NCI-H1436 treated with DMSO at 0.1 percent for 48 hours (cell line): ENCODE data around the gene CACNA1I.
"Not testable (repeated sequence)": the region's sequence is repeated elsewhere in the genome, so short reads cannot be mapped to it uniquely, and the experiment has no call there.

Experiments used
- DNase-seq: peaks from one replicate; lab custom pipeline; 2025; lab: John Stamatoyannopoulos, UW

Gene CACNA1I

DNA sequence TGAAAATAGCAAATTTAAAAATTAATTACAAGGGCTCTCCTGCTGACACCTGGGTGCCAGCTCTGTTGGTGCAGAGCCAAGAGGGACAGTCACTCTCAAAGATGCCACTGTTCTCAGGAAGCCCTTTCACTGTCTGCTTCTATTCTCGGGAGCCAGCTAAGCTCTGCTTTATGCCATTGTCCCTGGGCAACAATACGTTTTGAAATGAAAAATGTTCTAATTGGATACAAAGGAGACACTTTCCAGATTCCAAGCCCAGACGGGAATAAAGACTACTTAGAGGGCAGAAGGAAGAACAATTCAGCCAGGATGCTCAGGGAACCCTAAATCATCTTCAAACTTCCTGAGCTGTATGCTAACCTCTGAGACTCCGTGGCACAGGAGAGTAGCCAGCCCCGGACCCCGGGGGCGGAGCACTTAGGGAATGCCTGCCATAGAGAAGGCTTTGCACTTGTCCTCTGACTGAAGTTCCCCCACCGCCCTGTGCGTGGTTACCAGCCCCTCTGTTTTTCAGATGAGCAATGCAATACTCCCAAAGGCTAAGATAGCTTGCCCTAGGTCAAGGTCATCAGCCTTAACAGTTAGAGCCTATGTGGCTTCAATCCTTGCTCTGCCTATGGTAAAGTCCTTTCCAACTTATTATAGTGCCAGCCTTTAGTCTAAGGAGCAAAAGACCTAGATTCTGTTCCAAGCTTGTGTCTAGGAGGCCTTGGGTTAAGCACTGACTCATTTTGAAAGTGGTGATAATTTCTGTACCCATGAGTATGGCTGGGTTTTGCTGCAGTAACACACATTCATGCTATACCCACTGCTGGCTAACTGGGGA, 150.9 kb downstream of the CACNA1I start:
- DNase-seq: no peak

DNA sequence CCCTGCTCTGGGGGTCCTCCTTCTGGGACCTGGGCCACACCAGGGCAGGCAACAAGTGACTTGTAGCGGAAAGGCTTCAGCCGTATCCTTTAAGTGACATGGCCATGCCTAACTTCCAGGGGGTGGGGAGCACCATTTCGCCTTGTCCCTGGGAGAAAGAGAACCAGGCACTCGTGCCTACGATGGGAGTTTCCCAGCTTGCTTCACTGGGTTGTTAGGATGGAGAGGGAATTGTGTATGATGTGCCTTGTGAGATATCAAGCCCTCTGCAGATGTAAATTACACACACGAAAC, 151.4 kb downstream of the CACNA1I start:
- no peak for DNase-seq

DNA sequence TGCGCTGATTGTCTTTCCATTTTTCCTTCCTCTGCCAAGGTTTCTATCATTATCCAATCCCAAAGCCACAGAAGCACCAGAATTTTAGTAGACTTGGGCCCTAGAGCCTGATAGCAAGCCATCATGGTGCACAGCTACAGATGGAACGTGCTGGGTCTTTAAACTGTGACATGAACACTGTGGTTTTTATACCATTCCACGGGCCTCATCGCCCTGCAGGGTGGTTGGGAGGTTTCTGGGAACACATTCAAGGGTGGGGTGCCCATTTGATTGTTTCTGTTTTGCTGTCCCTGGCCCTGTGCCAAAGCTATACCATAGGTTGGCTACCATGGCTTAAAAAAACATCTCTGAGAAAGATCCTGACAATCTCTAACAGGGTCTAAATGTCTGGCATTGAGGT, 151.9 kb downstream of the CACNA1I start:
- no peak for DNase-seq

DNA sequence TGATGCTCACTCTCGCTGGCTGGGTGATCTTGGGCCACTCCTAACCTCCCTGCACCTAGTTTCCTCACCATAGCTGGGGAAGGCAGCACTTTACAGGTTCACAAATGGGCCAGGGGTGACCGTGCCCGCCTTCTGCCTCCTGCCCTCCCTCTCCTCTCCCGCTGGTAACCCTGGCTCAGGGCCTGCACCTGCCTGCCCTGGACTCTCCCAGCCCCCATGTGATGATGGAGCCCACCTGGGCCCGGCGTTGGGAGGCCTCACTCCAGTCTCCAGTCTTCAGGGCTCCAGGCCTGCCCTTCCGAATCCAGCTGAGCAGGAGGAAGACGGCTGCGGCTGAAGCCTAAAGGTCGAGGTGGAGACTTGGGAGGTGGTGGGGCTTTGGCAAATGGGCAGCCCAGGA, 152.9 kb downstream of the CACNA1I start:
- DNase-seq: no peak

DNA sequence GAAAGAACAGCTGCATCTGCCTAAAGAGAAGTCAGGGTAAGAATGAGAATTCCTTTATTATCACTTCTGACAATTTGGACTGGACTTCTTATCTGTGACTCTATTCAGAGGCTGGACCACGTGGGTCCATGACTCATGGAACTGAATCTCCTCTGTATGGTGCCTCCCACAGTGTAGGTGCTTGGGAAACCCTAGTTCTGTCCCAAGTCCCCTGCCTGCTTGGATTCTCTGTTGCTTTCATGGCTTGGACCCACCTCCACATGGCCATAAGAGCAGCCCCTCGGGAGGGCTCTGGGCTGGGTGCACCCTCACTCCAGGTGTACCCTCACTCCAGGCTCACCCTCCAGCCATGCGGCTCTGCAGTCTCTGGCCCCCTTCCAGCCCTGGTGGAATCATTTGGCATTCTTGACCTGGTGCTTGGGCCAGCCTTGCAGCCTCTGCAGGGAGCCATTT, 153.4 kb downstream of the CACNA1I start:
- no peak for DNase-seq

DNA sequence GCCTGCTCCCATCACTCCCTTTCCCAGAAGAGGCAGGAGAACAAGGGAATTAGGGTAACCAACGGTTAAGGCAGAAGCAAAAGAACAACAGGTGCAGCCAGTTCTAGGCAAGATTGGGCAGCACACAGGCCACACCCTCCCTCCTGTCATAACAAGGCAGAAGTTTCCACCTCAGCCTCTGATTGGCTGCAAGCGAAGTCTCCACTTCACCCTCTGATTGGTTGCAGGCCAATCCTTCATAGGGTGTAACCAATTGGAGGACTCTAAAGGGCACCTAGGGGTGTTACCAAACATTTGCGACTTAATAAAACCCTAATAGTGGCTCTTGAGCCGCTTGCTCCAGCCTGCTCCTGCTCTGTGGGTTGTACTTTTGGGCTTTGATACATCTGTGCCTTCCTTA, 153.8 kb downstream of the CACNA1I start:
- no peak for DNase-seq

DNA sequence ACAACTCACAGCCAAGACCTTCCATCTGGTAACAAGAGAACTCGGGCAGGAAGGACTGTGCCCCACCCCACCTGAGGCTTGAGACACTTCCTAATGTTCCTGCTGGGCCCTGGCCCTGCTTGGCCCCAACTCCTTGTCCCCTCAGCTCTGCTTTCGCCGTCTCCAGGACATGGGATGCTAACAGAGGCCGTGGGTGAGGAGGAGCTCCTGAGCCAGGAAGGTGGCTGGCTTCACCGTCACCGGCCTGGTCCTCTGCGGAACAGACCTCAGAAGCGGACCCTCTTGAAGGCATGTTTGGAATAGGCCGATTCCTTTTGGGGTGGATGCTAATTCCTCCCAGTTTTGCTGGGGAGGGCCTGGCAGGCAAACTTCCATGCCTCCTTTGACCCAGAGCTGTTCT, 154.3 kb downstream of the CACNA1I start:
- DNase-seq: no peak

DNA sequence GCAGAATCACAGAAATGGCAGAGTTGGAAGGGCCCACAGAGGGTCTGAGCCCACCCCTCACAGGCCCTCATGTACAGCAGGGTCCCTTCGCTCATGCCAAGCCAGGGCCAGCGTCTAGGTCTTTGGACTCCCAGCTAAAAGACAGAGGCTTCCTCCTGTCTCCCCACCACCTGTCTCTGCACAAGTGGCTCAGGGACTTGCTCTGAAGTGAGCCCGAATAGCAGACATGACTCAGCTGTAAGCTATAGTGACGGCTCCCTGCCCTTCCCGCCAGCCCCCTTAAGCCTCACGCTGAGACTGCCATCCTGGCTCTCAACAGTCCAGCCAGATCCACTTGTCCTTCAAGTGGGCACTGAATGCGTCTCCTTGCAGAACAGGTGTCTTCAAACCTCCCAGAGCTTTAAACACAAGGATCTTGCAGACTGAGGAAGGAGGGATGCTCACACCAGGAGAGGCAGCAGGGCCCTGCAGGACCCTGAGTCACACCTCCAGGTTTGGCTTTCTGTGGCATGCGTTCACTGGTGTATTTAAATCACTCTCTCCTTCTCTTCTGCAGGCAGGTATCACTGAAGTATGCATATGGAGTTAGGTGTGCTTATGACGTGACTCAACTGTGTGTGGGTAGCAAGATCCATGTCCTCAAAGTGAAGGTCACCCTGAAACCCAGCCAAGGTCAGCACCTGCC, 154.9 kb downstream of the CACNA1I start:
- no peak for DNase-seq

DNA sequence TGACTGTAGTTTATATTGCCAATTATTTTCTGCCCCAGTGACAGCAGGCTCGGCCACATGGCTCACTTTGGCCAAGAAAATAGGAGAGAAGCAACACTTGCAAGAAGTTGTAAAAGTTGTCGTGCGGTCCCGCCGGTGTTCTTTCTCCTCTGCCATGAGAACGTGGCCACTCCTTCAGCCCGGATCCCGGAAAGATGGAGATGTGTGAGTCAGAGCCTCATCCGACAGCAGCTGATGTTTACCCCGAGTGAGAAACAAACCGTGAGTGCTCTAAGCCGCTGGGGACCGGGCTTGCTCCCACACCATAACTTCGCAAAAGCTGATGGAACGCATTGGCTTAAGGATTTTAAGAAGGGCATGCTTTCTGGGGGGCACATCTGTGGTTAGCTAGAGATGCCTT, 157.0 kb downstream of the CACNA1I start:
- no peak for DNase-seq

DNA sequence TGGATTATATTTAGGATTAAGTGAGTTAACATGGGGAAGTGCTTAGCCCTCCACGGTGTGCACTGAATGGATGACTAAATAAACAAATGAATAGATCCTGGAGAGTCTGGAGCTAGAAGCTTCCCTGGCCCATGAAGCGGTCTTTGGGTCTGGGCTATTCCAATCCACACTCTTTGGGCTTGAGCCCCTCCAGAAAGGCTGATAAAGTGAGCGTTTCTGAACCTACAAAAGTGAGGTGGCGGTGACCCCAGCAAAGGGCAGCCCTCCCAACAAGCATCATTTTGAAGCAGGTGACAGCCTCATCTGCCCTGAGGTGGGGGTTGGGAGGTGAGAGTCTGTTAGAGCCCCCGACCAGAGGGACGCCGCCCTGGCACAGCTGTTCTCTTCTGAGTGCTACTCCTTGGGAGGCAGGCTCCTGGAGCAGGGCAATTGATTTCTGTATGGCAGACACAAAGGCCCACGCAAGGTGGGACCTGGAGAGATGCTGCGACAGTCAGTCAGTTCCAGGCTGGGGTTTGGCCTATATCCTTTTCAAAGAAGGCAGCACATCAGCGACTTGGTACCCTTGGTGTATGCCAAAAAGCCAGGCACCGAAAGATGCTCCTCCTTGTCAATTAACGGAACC, 157.8 kb downstream of the CACNA1I start:
- no peak for DNase-seq

DNA sequence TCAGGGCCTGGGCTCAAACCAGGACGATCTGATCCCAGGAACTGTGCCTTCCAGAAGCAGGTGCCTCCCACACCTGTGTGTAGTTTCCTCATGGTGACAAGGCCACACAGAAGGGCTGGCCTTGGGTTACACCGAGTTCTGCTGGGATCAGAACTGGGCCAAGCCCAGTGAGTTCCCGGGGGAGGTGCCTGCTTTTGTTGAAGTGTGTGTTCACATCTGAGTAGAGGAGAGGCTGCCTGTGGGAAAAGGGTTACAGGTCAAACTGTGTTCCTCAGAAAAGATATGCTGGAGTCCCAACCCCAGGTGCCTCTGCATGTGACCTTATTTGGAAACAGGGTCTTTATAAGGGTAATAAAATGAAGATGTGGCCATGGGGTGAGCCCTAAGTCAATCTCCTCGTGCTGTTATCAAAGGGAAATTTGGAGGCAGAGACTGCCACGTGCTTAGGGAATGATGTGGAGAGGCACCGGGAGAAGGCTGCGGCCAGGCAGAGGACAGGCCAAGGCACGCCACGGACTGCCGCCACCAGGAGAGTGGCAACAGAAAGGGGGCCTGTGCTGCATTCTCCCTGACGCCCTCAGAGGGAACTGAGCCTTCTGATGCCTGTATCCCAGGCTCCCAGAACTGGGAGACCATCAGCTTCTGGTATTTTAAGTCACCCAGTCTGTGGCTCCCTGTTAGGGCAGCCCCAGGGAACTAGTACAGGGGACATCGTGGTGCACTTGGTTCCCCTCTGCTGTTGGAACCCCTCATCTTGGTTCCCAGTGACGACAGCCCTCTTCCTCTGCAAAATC, 158.8 kb downstream of the CACNA1I start:
- no peak for DNase-seq

DNA sequence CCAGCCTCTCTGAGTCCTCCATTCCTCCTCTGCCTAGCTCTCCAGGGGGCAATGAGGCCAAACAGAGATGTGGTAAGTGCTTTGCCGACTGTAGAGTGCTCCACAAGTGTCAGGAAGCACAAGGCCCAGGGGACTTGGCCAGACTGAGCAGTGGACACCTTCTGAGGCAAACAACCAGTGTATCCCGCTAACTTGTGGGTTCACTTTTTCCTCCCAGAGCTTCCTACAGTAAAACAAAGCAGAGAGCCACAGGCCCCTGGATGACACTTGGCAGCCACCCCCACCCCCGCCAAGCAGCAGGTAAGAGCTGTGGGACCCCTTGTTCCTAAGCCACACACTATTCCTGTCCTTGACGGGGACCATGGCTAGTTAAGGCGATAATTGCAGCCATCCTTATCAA, 160.9 kb downstream of the CACNA1I start:
- DNase-seq: no peak

DNA sequence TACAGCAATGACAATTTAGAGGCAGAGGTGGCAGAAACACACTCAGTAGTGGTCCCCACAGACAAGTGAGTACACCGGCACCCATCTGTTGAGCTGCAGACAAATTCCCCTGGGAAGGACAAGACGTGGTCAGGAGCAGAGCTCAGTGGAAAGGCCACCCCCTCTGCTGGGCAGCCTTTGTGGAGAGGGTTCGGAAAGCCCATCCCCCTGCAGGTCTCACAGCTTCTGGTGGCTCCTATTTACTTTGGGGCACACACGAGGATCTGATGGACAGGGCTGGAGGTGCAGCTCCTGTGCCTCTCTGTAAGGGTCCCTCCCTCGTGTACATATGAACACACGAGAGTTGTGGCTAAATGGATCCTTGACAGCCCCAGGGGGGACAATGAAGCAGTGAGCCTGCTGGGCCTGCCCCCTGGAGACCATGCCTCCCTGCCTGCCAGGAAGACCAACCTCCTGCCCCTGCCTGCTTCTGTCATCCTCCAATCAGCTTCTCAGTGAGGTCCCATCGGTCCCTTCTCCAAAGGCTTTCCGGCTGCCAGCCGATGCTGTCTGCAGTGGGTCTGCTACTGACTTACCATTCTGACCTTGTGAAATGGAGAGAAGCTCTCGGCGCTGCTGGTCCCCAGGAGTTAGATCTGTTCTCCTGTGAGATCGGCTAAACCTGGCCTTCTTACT, 161.5 kb downstream of the CACNA1I start:
- DNase-seq: peak; percentile 16

DNA sequence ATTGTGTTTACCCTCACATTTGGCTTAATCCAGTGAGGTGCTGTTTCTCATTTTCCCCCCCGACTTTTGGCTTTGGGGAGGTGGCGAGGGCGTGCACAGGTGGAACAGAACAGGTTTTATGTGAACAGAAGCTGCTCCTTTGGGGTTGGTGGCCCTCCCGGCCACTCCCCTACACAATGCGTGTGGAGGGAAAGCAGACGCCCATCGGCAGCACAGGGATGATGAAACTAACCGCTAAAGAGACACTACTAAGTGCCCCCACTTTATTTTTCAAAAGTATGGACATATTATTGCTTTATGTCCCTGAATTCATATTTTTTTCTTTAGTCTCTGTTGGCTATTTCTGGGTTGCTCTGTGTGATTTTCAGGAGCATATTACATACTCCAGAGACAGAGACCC, 162.1 kb downstream of the CACNA1I start:
- DNase-seq: no peak

DNA sequence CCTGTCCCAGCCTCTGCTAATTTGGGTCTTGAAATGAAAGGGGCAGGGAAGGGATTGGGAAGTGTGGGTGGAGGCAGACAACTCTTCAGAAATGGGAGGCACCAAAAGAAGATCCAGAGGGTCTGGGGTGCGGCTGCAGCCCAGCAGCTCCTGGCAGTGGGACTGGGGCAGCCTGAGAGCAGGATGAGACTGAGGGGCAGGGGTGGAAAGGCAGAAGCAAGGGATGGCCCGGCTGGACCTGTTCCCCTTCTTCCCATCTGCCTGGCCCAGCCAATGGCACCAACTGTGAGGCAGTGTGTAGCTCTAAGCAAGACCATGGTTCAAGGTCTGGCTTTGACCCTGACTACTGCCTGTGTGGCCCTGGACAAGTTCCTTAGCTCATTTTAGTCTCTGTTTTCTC, 162.6 kb downstream of the CACNA1I start:
- DNase-seq: no peak

DNA sequence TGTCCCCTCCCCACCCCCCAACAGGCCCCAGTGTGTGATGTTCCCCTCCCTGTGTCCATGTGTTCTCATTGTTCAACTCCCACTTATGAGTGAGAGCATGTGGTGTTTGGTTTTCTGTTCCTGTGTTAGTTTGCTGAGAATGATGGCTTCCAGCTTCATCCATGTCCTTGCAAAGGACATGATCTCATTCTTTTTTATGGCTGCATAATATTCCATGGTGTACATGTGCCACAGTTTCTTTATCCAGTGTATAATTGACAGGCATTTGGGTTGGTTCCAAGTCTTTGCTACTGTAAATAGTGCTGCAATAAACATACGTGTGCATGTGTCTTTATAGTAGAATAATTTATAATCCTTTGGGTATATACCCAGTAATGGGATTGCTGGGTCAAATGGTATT, 163.5 kb downstream of the CACNA1I start:
- not testable (repeated sequence) for DNase-seq

DNA sequence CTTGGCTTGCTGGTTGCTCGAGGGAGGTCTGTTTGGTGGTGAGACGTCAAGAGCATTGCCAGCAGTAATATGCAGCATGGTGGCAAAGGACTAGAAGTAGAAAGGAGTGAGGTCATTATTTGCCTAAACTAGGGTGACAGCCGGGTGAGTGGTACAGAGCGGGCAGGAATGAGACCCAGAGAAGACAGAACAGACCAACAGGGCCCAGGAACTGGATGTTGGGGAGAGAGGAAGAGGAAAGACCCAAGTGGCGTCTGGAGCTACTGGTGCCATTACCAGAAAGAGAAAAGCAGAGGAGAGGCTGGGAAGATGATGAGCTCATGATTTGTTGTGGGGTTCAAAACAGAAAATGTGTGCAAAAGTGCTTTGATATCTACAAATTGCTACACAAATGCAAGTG, 164.3 kb downstream of the CACNA1I start:
- DNase-seq: no peak

DNA sequence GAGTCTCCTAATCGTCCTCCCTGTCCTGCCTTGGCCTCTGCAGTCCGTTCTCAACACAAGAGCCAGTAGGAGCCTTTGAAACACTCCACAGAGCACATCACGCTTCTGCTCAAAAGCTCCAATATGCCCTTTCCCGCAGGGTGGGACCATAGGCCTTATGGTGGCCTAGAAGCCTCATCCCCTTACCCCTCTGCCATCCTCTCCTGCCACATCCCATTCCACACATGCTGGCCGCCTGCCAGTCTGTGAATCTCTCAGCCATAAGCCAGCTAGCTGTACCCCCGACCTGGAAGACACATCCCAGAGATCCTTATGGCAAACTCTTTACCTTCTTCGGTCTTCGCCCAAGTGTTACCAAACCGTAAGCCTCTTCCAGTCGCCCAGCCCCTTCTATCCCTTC, 165.2 kb downstream of the CACNA1I start:
- no peak for DNase-seq

DNA sequence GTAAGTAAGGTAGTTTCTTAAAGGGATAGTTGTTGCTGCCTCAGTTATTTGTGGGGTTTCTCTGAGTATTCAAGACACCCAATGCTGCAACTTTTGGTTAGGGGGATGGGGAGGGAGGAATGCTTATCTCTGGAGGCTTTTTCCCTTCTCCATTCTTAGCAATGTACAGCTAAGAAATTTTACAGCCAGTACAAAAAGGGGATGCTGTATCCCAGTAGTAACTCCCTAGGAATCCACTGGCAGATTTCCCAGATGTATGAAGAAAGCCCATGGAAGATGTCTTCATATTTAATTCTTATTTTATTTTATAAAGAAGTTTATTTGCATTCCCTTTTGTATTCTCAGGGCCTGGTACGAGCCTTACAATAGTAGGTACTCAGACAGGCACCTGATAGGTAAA, 168.2 kb downstream of the CACNA1I start:
- no peak for DNase-seq
